Stimulated activated CD8-positive, alpha-beta memory T cell treated with anti-CD3 and anti-CD28 coated beads, Interleukin-2, amount 100 ng/mL, for 1 hour (primary cell): Measurements from ENCODE around the gene XIRP2.
"Not testable (repeated sequence)": the region's sequence is repeated elsewhere in the genome, so short reads cannot be mapped to it uniquely, and the experiment has no call there.

Source experiments
- DNase-seq, 2 donors: peaks; one replicate each; pipeline ENCODE4 v3.0.0-alpha.2; 2020; ENCODE audit warnings: low read depth in 2 of 2

XIRP2 gene

DNA sequence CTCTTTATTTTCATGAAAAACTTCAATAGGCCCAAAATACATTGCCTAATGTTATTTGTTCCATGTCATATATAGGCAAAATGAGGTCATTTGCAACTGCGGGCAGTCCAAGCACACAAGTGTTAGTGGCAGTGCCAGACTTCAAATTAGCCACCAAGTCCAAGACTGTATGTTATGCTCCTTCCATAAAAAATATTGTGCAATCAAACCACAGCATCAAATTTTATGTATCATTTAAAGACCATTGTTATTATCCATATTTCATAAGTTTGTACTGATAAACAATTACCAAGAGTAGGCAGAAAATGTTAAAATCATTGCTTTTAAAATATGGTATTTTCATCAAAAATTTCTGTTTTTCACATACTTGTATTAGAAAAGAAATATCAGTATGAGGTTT is 54.1 kb downstream of the XIRP2 start:
- no peak for DNase-seq

DNA sequence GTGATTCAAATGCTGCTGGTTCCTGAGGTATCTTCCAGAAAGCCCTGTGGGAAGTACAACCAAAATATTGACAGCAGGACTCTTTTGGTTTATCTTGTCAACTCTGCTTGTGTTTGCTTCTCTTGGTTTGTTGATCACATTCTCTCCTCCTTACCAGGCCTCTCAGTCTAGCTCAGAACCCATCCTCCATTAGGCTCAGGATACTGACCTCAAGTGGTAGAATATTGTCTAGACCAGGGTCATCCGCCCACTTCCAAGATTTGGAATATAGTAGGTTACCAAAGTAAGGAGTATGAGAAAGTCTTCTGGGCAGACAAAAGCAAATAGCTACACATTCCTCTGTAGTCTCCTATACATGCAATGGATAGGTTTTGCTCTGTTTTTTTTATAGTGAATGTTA is 56.6 kb downstream of the XIRP2 start:
- no peak for DNase-seq

DNA sequence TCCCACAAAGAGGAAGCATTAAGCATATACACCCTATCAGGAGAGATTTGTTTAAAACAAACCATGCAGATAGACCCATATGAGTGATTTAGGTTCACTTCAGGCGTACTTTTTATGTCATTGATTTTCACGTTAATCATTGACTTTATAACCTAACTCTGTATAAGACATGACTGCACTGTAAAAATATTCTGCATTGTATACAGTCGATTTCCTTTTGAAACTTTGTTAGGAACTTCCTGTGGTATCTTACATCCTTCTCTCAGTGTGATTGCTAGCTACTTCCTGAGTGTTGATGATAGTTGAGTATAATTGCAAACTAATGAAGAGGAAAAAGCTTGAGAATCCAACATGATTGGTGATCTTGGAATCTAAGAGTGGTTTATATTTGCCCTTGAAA is 69.4 kb downstream of the XIRP2 start:
- no peak for DNase-seq

DNA sequence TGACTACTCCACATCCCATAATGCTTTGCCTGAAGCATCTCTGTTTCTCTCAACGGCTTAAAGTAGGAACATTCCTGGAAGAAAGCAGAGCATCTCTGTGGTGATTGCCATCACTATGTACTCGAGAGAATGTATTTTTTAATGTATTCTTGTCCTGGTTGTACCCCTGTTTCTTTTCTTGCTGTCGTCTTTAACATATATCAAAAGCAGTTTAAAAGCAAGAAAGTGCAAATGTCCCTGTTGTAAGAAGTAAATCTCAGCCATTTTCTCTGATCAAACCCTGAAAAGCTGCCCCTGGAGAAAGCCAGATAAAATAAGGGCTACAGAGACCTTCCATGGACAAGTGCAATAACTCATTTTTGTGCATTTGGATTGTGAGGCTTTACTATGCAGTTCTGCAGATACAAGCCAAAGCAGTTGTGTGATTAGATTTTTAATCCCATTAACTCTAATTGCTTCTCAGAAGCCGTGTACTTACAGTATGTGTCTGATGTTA is 70.8 kb downstream of the XIRP2 start:
- DNase-seq: no peak

- DNase-seq: no peak
Observed at GRCh38 chr2:166959556-166959955, 71.3 kb downstream of the XIRP2 start.

- DNase-seq: no peak
Observed at GRCh38 chr2:166960702-166961270, 72.5 kb downstream of the XIRP2 start.

DNA sequence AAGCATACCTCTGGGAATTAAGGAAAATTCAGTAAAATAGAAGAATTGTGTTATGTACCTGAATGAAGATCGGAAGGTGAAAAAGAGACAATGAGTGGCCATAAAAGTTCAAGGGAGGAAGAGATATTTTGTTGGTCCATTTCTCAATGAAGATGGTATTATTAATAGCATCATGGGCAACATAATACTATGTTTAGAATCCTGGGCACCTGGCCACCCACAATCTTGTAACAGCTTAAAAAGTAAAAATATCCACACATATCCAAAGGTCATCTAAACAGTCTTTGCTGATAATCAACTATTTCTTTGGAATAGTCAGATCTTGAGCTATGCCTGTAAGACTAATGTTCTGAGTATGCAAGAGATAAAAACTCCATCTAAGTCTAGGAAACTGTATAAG is 73.7 kb downstream of the XIRP2 start:
- no peak for DNase-seq

- no peak for DNase-seq
Observed at GRCh38 chr2:166969486-166969885, 81.2 kb downstream of the XIRP2 start.

GRCh38 chr2:166972002-166972401 is 83.7 kb downstream of the XIRP2 start:
- DNase-seq: no peak

GRCh38 chr2:166972418-166972817 is 84.1 kb downstream of the XIRP2 start:
- no peak for DNase-seq

- DNase-seq: no peak
Observed at GRCh38 chr2:166984188-166984587, 95.9 kb downstream of the XIRP2 start.

GRCh38 chr2:166984797-166985196 is 96.5 kb downstream of the XIRP2 start:
- no peak for DNase-seq

- DNase-seq: no peak
Observed at GRCh38 chr2:166994588-166995336, 106.5 kb downstream of the XIRP2 start.

DNA sequence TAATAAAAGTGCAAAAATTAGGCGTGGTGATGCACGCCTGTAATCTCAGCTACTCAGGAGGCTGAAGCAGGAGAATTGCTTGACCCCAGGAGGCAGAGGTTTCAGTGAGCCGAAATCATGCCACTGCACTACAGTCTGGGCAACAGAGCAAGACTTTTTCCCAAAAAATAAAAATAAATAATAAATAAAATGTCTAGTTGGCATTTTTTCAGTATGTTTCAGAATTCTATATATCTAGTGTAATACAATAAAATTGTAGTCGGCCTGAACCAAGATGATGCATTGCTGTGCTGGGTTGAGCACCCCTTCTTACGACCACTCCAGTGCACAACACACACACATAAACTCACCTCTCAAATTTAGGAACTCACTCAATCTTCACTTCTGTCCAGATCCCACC is 108.2 kb downstream of the XIRP2 start:
- DNase-seq: no peak

- DNase-seq: no peak
Observed at GRCh38 chr2:167001165-167001564, 112.9 kb downstream of the XIRP2 start.

DNA sequence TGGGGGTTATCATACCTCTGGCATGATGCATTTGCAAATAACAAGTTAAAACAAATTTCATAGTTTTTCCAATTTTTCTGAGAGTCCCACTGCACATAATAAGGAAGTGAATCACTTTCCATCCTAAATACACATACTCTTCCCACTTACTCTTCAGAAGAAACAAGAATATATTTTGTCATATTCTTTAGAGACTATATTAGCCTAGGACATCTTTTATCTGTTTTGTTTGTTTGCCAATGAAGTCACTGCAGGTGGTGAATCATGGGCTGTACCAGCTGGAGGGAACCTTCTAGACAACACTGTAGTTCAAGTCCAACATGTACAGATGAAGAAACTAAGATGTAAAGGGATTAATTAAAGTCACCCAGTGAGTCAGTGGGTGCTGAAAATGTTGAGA is 116.8 kb downstream of the XIRP2 start:
- no peak for DNase-seq

- no peak for DNase-seq
Observed at GRCh38 chr2:167013227-167013626, 124.9 kb downstream of the XIRP2 start.

DNA sequence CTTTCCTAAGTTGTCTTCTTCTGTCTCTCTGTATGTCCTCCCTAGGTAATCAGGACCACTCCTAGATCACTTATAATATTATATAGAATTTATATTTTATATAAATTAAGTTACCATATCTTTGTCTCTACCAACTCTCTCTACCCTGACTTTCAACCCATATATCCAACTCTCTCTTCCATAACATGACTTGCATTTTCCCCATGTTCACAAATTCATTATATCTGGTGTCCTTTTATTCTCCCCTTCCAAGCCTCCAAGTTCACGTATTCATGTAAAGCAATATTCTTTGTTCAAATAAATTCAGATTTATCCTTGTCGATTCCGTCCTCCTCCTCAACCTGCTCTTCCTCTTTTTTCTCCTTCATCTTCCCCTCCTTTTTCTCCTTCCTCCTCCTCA is 127.5 kb downstream of the XIRP2 start:
- DNase-seq: no peak

DNA sequence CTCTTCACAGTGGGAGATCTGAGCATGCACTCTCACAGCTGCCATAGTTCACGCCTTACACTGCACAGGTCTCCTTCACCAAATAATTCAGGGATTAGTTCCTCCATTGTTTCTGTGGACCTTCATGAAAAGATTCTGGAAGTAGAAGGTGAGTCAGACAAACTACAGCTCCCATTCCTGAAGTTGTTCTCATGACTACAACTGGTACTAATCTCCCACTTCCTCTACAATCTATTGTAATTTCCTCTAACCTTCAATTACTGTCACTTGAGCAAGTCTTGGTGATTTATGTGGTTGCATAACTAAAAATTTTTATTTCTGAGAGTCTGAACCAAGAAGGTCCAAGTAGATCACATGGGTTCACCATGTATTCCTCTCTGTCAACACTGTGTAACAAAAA is 128.7 kb downstream of the XIRP2 start:
- no peak for DNase-seq

GRCh38 chr2:167018590-167018989 is 130.3 kb downstream of the XIRP2 start:
- DNase-seq: no peak

DNA sequence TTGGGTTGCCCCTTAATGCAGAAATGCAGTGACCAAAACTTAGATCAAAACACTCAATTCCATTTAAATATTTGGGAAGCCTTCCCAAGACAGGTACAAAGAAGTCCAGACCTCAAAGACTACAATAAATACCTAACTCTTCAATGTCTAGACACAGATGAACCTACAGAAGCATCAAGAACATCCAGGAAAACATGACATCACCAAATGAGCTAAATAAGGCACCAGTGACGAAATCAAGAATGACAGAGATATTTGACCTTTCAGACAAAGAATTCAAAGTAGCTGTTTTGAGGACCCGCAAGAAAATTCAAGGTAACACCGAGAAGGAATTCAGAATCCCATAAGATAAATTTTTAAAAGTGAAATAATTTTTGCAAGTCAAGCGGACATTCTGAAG is 140.2 kb downstream of the XIRP2 start:
- no peak for DNase-seq

DNA sequence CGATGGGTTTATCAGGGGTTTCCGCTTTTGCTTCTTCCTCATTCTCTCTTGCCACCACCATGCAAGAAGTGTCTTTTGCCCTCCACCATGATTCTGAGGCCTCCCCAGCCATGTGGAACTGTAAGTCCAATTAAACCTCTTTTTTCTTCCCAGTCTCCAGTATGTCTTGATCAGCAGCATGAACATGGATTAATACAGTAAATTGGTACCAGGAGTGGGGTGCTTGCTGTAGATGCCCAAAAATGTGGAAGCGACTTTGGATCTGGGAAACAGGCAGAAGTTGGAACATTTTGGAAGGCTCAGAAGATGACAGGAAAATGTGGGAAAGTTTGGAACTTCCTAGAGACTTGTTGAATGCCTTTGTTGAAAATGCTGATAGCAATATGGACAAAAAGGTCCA is 146.7 kb downstream of the XIRP2 start:
- not testable (repeated sequence) for DNase-seq

- no peak for DNase-seq
Observed at GRCh38 chr2:167048829-167049228, 160.5 kb downstream of the XIRP2 start.

- DNase-seq: no peak
Observed at GRCh38 chr2:167049659-167050058, 161.4 kb downstream of the XIRP2 start.
